OCI-LY1 (cell line): ENCODE results near the gene CHCHD5.

Source experiments
- EZH2 ChIP-seq: fragments of 200-600 bp; sonication (generic), shearing (Covaris generic); IDR thresholded peaks from 2 replicates; pipeline ENCODE4 v1.8.0; 2017; ENCODE audit warnings: borderline replicate concordance, mixed run types, mild to moderate bottlenecking, antibody characterized with exemption, low read length, moderate library complexity, mixed read lengths
- TF ChIP-seq, protein P1 (sequence below): fragments of 200-600 bp; sonication (generic), shearing (Covaris generic); IDR thresholded peaks from 2 replicates; pipeline ENCODE4 v1.5.1; 2017; ENCODE audit warnings: mild to moderate bottlenecking, antibody characterized with exemption, low read length, moderate library complexity, mixed read lengths

DNA sequence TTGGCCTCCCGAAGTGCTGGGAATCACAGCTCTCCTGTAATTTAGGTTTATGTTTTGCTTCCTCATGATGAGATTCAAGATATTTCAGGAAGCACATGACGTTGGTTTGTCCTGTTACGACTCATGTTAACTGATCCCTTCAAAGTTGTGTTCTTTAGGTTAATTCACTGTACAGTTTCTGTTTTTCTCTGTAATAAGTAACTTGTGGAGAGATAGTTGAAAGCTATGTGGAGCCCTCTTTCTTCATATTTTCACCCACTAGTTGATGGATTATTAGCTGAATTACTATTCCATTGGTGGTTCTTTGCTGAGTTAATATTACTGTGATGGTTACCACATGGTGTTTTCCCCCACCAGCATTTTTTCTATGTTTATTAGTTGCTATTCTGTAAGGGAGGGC, 18.3 kb upstream of the CHCHD5 start:
- TF ChIP-seq, protein P1, sequence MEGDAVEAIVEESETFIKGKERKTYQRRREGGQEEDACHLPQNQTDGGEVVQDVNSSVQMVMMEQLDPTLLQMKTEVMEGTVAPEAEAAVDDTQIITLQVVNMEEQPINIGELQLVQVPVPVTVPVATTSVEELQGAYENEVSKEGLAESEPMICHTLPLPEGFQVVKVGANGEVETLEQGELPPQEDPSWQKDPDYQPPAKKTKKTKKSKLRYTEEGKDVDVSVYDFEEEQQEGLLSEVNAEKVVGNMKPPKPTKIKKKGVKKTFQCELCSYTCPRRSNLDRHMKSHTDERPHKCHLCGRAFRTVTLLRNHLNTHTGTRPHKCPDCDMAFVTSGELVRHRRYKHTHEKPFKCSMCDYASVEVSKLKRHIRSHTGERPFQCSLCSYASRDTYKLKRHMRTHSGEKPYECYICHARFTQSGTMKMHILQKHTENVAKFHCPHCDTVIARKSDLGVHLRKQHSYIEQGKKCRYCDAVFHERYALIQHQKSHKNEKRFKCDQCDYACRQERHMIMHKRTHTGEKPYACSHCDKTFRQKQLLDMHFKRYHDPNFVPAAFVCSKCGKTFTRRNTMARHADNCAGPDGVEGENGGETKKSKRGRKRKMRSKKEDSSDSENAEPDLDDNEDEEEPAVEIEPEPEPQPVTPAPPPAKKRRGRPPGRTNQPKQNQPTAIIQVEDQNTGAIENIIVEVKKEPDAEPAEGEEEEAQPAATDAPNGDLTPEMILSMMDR: no peak
- no peak for TF ChIP-seq EZH2
